ENCODE data around the gene USP13. TPM values are rescaled to one million over a fixed set of nuclear protein-coding genes. Genes with fewer than 3 reads are reported as not detected.

The USP13 gene
- total and polyA plus RNA-seq, 2 of the 13 experiments (the other 11 are each of a cell fraction or from before 2014, with no cell fraction given), result 15.9 to 36.7 TPM

DNA sequence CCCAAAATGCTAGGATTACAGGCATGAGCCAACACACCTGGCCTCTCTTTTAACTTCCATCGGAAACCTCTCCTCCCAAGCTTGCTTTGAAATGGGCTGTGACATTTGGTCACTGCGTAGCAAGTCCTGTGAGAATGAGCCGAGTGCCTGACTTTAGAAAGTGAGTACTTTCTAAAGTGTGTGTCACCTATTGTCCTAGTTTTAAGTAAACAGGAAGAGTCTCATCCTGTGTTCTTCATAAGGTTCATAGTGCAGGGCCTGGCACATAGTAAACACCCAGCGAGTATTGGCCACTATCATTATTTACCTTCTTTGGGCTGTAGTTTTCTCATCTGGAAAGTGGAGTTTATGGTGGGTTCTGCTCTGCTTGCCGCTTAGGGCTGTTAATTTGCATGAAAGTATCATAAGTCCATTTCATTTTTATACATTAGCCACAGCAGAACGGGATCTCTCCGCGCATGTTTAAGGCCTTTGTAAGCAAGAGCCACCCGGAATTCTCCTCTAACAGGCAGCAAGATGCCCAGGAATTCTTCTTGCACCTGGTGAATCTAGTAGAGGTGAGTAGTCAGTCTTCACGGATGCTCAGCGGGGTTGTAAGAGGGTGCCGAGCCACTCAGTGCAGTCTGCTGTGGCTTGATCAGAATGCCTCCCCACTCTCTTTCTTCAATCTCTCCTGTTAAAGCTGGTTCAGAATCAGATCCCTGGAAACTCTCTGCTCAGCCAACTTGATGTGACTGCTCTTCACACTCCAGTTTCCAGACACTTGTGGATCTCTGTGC is 87.2 kb downstream of the USP13 start (continued):
- TF ChIP-seq, protein P1, sequence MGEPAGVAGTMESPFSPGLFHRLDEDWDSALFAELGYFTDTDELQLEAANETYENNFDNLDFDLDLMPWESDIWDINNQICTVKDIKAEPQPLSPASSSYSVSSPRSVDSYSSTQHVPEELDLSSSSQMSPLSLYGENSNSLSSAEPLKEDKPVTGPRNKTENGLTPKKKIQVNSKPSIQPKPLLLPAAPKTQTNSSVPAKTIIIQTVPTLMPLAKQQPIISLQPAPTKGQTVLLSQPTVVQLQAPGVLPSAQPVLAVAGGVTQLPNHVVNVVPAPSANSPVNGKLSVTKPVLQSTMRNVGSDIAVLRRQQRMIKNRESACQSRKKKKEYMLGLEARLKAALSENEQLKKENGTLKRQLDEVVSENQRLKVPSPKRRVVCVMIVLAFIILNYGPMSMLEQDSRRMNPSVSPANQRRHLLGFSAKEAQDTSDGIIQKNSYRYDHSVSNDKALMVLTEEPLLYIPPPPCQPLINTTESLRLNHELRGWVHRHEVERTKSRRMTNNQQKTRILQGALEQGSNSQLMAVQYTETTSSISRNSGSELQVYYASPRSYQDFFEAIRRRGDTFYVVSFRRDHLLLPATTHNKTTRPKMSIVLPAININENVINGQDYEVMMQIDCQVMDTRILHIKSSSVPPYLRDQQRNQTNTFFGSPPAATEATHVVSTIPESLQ (CRISPR knock-in tag; conservative IDR thresholded peaks at IDR 0.05), result no peak
- no peak for TF ChIP-seq ATRX (CRISPR knock-in tag; IDR thresholded peaks at IDR 0.05; ENCODE audit: borderline replicate concordance)
- no peak for TF ChIP-seq ZNF335 (CRISPR knock-in tag; IDR thresholded peaks at IDR 0.05)
- TF ChIP-seq MIXL1 (CRISPR knock-in tag; IDR thresholded peaks at IDR 0.05), result peak; percentile 88
- TF ChIP-seq CREM (IDR thresholded peaks at IDR 0.05), result peak; percentile 75
- no peak for TF ChIP-seq CREM (CRISPR knock-in tag; IDR thresholded peaks at IDR 0.05)
- TF ChIP-seq TP53 (CRISPR knock-in tag; conservative IDR thresholded peaks at IDR 0.05), result 0 out of 2 replicates have a peak, but pooled peaks have one; percentile 47
- peak; percentile 93 for TF ChIP-seq TBX2 (CRISPR knock-in tag; IDR thresholded peaks at IDR 0.05; ENCODE audit: borderline replicate concordance)
- TF ChIP-seq TBX3 (IDR thresholded peaks at IDR 0.05; ENCODE audit: borderline replicate concordance), result no peak; the same call in 1 of the 2 replicates
- TF ChIP-seq, protein P2, sequence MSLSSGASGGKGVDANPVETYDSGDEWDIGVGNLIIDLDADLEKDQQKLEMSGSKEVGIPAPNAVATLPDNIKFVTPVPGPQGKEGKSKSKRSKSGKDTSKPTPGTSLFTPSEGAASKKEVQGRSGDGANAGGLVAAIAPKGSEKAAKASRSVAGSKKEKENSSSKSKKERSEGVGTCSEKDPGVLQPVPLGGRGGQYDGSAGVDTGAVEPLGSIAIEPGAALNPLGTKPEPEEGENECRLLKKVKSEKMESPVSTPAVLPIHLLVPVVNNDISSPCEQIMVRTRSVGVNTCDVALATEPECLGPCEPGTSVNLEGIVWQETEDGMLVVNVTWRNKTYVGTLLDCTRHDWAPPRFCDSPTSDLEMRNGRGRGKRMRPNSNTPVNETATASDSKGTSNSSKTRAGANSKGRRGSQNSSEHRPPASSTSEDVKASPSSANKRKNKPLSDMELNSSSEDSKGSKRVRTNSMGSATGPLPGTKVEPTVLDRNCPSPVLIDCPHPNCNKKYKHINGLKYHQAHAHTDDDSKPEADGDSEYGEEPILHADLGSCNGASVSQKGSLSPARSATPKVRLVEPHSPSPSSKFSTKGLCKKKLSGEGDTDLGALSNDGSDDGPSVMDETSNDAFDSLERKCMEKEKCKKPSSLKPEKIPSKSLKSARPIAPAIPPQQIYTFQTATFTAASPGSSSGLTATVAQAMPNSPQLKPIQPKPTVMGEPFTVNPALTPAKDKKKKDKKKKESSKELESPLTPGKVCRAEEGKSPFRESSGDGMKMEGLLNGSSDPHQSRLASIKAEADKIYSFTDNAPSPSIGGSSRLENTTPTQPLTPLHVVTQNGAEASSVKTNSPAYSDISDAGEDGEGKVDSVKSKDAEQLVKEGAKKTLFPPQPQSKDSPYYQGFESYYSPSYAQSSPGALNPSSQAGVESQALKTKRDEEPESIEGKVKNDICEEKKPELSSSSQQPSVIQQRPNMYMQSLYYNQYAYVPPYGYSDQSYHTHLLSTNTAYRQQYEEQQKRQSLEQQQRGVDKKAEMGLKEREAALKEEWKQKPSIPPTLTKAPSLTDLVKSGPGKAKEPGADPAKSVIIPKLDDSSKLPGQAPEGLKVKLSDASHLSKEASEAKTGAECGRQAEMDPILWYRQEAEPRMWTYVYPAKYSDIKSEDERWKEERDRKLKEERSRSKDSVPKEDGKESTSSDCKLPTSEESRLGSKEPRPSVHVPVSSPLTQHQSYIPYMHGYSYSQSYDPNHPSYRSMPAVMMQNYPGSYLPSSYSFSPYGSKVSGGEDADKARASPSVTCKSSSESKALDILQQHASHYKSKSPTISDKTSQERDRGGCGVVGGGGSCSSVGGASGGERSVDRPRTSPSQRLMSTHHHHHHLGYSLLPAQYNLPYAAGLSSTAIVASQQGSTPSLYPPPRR (CRISPR knock-in tag; IDR thresholded peaks at IDR 0.05; ENCODE audit: borderline replicate concordance), result peak; percentile 61; the same call in 1 of the 2 replicates
- TF ChIP-seq HOXA9 (CRISPR knock-in tag; IDR thresholded peaks at IDR 0.05; ENCODE audit: borderline replicate concordance), result no peak
- TF ChIP-seq, protein P3, sequence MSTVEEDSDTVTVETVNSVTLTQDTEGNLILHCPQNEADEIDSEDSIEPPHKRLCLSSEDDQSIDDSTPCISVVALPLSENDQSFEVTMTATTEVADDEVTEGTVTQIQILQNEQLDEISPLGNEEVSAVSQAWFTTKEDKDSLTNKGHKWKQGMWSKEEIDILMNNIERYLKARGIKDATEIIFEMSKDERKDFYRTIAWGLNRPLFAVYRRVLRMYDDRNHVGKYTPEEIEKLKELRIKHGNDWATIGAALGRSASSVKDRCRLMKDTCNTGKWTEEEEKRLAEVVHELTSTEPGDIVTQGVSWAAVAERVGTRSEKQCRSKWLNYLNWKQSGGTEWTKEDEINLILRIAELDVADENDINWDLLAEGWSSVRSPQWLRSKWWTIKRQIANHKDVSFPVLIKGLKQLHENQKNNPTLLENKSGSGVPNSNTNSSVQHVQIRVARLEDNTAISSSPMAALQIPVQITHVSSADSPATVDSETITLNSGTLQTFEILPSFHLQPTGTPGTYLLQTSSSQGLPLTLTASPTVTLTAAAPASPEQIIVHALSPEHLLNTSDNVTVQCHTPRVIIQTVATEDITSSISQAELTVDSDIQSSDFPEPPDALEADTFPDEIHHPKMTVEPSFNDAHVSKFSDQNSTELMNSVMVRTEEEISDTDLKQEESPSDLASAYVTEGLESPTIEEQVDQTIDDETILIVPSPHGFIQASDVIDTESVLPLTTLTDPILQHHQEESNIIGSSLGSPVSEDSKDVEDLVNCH (CRISPR knock-in tag; IDR thresholded peaks at IDR 0.05), result no peak
- TF ChIP-seq ZNF781 (CRISPR knock-in tag; IDR thresholded peaks at IDR 0.05; ENCODE audit: borderline replicate concordance, not compliant biosample characterization), result no peak
- TF ChIP-seq RNF2 (conservative IDR thresholded peaks at IDR 0.05; ENCODE audit: low read depth), result no peak
- no peak for TF ChIP-seq ZZZ3 (CRISPR knock-in tag; IDR thresholded peaks at IDR 0.05; ENCODE audit: borderline replicate concordance)
- TF ChIP-seq ZNF383 (CRISPR knock-in tag; IDR thresholded peaks at IDR 0.05; ENCODE audit: borderline replicate concordance), result no peak
- no peak for TF ChIP-seq RFXANK (CRISPR knock-in tag; IDR thresholded peaks at IDR 0.05)
- TF ChIP-seq ZNF546 (CRISPR knock-in tag; conservative IDR thresholded peaks at IDR 0.05), result no peak
- TF ChIP-seq HNF4A (CRISPR knock-in tag; IDR thresholded peaks at IDR 0.05), result peak; percentile 86
- TF ChIP-seq FLYWCH1 (CRISPR knock-in tag; IDR thresholded peaks at IDR 0.05), result no peak
- TF ChIP-seq ERF (CRISPR knock-in tag; IDR thresholded peaks at IDR 0.05), result peak; percentile 77
- TF ChIP-seq ZNF331 (CRISPR knock-in tag; IDR thresholded peaks at IDR 0.05), result peak; percentile 67; the same call in 1 of the 2 replicates

All from HepG2 (cell line).